Midbrain (tissue), 1 donor: ENCODE measurements around the gene DNAJB8.

ENCODE experiments used
- DNase-seq: peaks from one replicate; lab custom pipeline; 2025; lab: John Stamatoyannopoulos, UW

Gene DNAJB8

DNA sequence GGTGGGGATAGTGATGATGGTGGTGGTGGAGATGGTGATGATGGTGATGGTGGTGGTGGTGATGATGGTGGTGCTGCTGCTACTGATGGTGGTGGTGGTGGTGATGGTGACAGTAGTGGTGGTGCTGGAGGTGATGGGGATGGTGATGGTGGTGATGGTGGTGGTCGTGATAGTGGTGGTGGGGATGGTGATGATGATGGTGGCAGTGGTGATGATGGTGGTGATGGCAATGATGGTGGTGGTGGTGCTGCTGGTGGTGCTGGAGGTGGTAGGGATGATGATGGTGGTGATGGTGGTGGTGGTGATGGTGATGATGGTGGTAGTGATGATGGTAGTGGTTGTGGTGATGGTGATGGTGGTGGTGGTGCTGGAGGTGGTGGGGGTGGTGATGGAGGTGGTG, 21.3 kb downstream of the DNAJB8 start:
- no peak for DNase-seq

DNA sequence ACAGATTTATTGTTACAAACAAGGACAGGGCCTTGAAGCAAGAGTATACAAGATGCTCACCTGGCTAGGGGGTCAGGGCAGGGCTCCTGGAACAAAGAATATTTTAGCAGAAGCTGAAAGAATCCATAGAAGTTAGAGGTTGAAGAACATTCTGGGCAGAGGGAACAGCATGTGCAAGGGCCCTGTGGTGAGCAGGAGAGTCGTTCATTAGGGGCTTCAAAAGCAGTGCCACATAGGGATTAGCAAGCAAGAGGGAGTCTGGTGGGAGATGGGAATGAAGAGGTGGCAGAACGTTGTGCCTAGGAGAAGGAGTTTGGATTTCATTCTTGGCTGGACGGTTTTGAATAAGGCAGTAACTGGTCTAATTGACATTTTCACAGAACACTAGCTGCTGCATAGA, 22.9 kb downstream of the DNAJB8 start:
- DNase-seq = no peak

DNA sequence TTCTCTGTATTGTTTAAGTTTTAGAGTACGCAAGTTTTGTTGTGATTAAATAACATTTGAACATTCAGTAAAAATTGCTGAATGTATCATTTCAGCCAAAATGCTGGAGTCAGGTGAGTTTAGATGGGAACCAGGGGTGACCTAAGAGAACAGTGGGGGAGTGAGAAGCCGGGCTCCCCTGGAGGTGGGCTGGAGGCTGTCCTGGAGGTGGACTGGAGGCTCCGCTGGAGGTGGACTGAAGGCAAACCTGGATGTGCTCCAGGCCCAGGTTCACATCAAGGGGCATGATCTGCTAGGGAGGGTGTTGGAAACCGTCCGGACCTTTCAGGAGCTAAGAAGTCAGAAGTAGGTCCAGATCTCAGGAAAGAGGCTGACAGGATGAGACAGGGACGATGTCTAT, 23.7 kb downstream of the DNAJB8 start:
- DNase-seq = no peak

GRCh38 chr3:128442070-128442469, 24.6 kb downstream of the DNAJB8 start:
- DNase-seq = no peak

DNA sequence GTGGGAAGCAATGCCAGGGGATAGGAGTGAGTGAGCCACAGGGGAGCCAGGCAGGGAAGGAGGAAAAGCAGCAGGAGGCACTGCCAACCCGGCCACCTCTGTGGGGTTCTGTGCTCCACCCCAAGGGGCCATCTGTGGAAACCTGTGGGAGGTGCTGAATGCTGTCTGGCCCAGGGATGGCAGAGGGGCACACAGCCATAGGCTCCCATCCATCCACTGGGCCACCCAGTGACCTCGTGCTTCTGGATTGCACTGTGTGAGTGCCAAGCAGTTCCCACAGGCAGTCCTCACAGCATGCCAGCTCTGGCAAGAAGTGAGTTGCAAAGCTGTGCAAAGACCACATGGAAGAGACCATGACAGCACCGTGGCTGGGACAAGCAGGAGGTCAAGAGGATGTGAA, 27.5 kb downstream of the DNAJB8 start:
- DNase-seq = no peak

- no peak for DNase-seq
Observed at GRCh38 chr3:128438488-128439072, 28.1 kb downstream of the DNAJB8 start.

DNA sequence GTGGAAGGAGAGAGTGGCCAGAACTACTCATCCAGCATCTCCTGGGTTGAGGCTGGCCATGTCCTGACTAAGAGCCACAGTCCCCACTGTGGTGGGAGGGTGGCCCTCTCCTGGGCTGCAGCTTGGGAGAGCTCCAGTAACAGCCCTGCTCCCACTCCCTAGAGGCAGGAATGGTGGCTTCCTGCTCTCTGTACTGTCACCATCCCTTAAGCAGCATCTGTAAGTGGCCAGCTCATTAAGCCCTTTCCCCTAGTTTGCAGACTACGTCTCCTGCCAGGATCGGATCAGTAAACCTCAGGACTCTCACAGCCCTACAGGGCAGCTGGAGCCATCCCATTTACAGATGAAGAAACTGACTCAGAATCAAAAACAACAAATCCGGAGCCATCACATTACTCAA, 30.5 kb downstream of the DNAJB8 start:
- DNase-seq = no peak

DNA sequence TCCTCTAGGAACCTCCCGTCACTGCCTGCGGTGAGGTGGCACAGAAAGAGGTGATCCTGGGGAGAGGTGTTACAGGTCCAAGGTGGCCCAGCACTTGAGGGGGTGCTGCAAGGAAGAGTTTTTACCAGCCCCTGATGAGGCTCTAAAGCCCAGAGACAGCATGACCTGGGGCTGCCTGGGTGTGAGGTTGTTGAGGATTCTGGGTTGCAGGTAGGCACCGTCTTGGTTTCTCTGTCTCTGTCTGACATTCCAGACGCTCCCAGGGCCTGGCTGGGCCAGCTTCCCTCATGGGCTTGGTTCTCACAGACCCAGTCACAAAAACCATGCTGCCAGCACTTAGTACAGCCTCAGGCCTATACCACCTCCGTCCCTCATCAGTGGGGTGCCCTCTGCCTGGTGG, 31.1 kb downstream of the DNAJB8 start:
- no peak for DNase-seq

- no peak for DNase-seq
Observed at GRCh38 chr3:128435058-128435457, 31.6 kb downstream of the DNAJB8 start.

- DNase-seq = no peak
Observed at GRCh38 chr3:128434524-128434923, 32.2 kb downstream of the DNAJB8 start.

GRCh38 chr3:128433837-128434165, 32.9 kb downstream of the DNAJB8 start:
- no peak for DNase-seq

GRCh38 chr3:128432971-128433836, 33.5 kb downstream of the DNAJB8 start:
- DNase-seq = no peak

DNA sequence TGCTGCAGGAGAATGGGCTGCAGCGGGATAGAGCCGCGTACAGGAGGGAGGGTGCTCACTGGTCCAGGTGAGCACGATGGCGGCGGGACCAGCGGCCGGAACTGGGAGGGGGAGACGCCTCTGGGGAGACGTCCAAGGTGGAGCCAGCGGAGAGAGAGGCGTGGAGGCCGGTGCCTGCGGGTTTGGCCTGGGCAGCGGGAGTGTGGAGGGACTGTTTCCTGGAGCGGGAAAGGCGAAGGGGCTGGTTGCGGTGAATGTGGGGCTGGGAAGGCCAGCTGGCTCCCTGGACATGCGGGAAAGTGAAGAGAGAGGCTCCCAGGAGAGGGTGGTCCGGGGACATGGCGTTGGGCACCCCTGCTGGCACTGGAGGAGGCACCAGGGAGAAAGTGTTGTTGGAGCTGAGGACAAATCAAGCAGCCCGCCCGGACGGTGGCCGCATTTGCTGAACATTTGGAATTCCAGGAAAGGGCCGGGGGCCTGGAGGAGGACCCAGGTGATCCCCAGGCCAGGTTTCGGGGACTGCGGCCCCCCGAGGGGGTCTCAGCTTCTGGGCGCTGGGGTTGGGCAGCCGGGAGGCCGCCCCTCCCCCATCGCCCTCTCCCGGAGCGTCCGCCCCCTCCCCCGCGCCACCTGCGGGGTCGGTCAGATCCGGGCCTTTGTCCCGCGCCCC, 34.3 kb downstream of the DNAJB8 start:
- no peak for DNase-seq

DNA sequence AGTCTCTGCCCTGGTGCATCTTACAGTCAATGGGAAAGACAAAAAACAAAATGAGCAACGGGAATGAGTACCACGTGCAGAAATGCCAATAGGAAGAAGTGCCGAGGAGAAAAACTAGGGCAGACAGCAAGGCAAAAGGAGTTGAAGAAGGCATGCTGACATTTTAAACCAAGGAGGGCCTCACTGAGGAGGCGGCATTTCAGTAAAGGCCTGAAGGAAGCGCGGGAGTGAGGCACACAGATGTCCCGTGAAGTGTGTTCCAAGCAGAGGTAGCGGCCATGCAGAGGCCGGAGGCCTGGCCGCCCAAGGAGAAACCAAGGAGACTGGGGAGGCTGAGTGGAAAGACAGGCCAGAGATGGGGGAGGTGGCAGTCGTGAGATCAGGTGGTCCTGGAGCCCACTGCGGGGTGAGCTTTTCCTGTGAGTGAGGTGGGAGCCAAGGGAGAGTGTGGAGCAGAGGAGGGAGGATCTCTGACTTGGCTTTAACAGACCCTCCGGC, 34.8 kb downstream of the DNAJB8 start:
- no peak for DNase-seq

DNA sequence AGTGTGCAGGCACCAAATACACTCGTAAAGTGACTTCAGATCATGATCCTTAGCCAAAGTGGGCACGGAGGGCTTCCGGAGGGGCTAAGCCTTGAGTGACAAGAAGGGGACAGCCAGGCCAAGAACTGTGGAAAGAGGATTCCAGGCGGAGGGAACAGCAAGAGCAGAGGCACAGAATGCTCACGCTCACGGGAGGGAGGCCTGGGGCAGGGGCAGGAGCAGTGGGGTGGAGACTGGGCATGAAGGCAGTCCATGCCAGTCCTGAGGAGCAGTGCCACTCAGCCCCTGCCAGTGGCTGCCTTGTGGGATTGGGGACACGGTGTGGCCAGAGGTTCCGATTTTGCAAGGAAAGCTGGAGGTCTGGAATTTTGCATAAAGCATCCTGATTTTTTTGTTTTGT, 36.0 kb downstream of the DNAJB8 start:
- DNase-seq = no peak

- no peak for DNase-seq
Observed at GRCh38 chr3:128430301-128430700, 36.4 kb downstream of the DNAJB8 start.

GRCh38 chr3:128429751-128430150, 36.9 kb downstream of the DNAJB8 start:
- DNase-seq = no peak

GRCh38 chr3:128429275-128429674, 37.4 kb downstream of the DNAJB8 start:
- no peak for DNase-seq

DNA sequence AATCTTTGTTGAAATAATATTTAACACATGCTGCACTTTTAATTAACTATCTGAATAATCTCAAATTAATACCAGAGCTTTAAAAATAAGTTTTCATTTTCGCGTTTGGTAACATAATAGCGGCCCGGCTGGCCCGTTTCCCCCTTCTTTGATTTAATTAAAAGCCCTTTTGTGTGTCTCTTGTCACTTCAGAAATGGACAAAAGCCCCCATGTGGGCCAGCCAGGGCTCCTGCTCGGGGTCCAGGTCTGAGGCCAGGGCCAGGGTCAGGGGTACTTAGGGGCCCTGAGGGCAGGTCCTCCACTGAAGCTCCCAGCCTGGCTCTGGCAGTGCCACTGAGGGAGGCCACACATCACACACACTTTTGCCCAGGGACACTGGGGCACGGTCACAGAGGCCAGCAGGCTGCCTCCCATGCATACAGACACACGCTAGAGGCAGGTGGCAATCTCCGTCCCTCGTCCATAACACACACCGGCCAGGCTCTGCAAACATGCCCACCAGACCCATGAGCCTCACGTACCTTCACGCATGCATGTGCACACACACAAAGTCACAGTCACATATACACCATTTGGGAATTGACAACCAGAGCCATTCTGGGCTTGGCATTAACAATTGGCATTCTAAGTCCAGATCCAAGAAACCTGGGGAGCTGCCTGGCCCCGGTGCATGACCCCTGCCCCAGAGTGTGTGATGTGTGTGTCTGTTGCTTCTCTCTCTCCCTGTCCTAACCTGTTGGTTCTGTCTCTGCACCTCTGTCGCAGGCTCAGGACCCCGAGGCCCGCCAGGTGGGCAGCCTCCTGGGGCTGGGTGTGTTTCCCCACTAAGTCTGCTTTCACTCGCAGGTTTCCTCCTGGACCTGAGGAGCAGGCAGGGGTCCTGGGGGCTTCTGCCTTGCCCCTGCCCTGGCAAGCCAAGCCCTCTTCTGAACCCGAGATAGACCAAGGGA, 38.5 kb downstream of the DNAJB8 start:
- no peak for DNase-seq

GRCh38 chr3:128427175-128427857, 39.4 kb downstream of the DNAJB8 start:
- no peak for DNase-seq
